Measurements from ENCODE around the gene IKZF1.
A peak's percentile ranks its signal among the peaks of the same experiment; 100 is the strongest.

IKZF1 gene

GRCh38 chr7:50352751-50353150 is 48.2 kb downstream of the IKZF1 start:
- H3K18ac ChIP-seq (ENCODE audit: low read length) = no peak overlapping the region
- no peaks in the 10 kb centered on the region for H3K9me3 ChIP-seq (replicated peaks in 1 of 2; ENCODE audit: control insufficient read depth in 2 of 2, insufficient read depth in 1 of 2, low read depth in 1 of 2, low read length in 2 of 2)
- H3K36me3 ChIP-seq (replicated peaks in 1 of 2; ENCODE audit: control insufficient read depth in 2 of 2, insufficient read depth in 2 of 2, low read length in 2 of 2) = no peaks in the 10 kb centered on the region
- DNase-seq (ENCODE audit: low spot score) = no peak
- no peak overlapping the region for H2BK5ac ChIP-seq (ENCODE audit: low read length)
- no peaks in the 10 kb centered on the region for H3K4me1 ChIP-seq (ENCODE audit: control insufficient read depth in 2 of 2, insufficient read depth in 1 of 2, low read depth in 1 of 2, low read length in 2 of 2)
- no peak overlapping the region for H3K27ac ChIP-seq (replicated peaks; ENCODE audit: low read length)
- H2AK5ac ChIP-seq (ENCODE audit: low read depth, low read length) = no peak overlapping the region
- no peak overlapping the region for H3K9ac ChIP-seq (ENCODE audit: low read depth, low read length, poor library complexity)
- no peak overlapping the region for H3K14ac ChIP-seq (ENCODE audit: low read length)
- H2BK12ac ChIP-seq (ENCODE audit: low read length) = no peak overlapping the region
- H4K8ac ChIP-seq (ENCODE audit: low read depth, low read length) = no peak overlapping the region
- no peaks in the 10 kb centered on the region for H3K27me3 ChIP-seq (ENCODE audit: control insufficient read depth in 3 of 3, insufficient read depth in 3 of 3, low read depth in 1 of 3, low read length in 3 of 3)
- no peak overlapping the region for H3K4me3 ChIP-seq (ENCODE audit: low read length in 2 of 2)
- no peak overlapping the region for H4K91ac ChIP-seq (ENCODE audit: low read depth, low read length, poor library complexity)
- no peak overlapping the region for H3K23ac ChIP-seq (ENCODE audit: low read depth, low read length, poor library complexity)
- H3K4me2 ChIP-seq (ENCODE audit: insufficient read depth, low read length, poor library complexity, severe bottlenecking) = no peak overlapping the region
- no CpG with 5 or more reads among the region's 1 CpG for WGBS, 2 donors (ENCODE audit: extremely low coverage in 2 of 2, insufficient read length in 2 of 2, insufficient replicate concordance in 1 of 2)
- no peak overlapping the region for H2BK15ac ChIP-seq (ENCODE audit: low read length)
- H2BK120ac ChIP-seq (ENCODE audit: low read depth, low read length) = no peak overlapping the region
- H3K79me1 ChIP-seq (ENCODE audit: low read depth, low read length) = no peaks in the 10 kb centered on the region
- H3K4ac ChIP-seq (ENCODE audit: low read length) = no peak overlapping the region
- H2AFZ ChIP-seq (ENCODE audit: low read length) = no peak overlapping the region

DNA sequence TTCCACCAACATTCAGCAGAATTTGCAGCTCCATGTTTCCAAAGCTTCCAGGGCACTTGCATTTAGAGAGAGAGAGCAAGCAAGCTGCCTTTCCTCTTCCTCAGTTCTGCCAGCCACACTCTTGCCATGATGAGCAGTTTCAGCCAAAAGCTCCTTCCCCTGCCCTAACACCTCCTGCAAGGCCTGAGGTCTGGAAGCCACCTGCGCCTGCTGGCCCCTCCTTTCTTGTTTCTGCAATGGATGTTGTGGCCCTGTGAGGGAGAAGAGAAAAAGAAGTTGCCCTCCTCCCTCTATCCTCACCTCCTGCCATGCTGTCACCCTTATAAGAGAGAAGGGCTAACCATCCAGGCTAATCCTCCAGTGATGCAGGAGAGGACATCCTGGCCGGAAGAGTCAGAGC is 48.7 kb downstream of the IKZF1 start:
- Histone ChIP-seq H4K91ac (ENCODE audit: low read depth, low read length, poor library complexity) (no peak overlapping the region), H3K4me3 (ENCODE audit: low read length in 2 of 2) (no peak overlapping the region), H3K4ac (ENCODE audit: low read length) (no peak overlapping the region), H2AFZ (ENCODE audit: low read length) (no peak overlapping the region), H3K4me1 (ENCODE audit: control insufficient read depth in 2 of 2, insufficient read depth in 1 of 2, low read depth in 1 of 2, low read length in 2 of 2) (no peaks in the 10 kb centered on the region), H3K14ac (ENCODE audit: low read length) (no peak overlapping the region), H2BK120ac (ENCODE audit: low read depth, low read length) (no peak overlapping the region), H2BK15ac (ENCODE audit: low read length) (no peak overlapping the region), H3K4me2 (ENCODE audit: insufficient read depth, low read length, poor library complexity, severe bottlenecking) (no peak overlapping the region), H3K9ac (ENCODE audit: low read depth, low read length, poor library complexity) (no peak overlapping the region), H3K9me3 (replicated peaks in 1 of 2; ENCODE audit: control insufficient read depth in 2 of 2, insufficient read depth in 1 of 2, low read depth in 1 of 2, low read length in 2 of 2) (no peaks in the 10 kb centered on the region), H2BK12ac (ENCODE audit: low read length) (no peak overlapping the region), H3K79me1 (ENCODE audit: low read depth, low read length) (no peaks in the 10 kb centered on the region), H3K27me3 (ENCODE audit: control insufficient read depth in 3 of 3, insufficient read depth in 3 of 3, low read depth in 1 of 3, low read length in 3 of 3) (no peaks in the 10 kb centered on the region), H3K18ac (ENCODE audit: low read length) (peak overlapping the region; percentile 5), H3K27ac (replicated peaks; ENCODE audit: low read length) (no peak overlapping the region), H3K36me3 (replicated peaks in 1 of 2; ENCODE audit: control insufficient read depth in 2 of 2, insufficient read depth in 2 of 2, low read length in 2 of 2) (no peaks in the 10 kb centered on the region), H2AK5ac (ENCODE audit: low read depth, low read length) (no peak overlapping the region), H2BK5ac (ENCODE audit: low read length) (no peak overlapping the region), H3K23ac (ENCODE audit: low read depth, low read length, poor library complexity) (peak overlapping the region; percentile 13), H4K8ac (ENCODE audit: low read depth, low read length) (no peak overlapping the region)
- no CpG with 5 or more reads among the region's 2 CpGs for WGBS, 2 donors (ENCODE audit: extremely low coverage in 2 of 2, insufficient read length in 2 of 2, insufficient replicate concordance in 1 of 2)
- DNase-seq (ENCODE audit: low spot score) = no peak

DNA sequence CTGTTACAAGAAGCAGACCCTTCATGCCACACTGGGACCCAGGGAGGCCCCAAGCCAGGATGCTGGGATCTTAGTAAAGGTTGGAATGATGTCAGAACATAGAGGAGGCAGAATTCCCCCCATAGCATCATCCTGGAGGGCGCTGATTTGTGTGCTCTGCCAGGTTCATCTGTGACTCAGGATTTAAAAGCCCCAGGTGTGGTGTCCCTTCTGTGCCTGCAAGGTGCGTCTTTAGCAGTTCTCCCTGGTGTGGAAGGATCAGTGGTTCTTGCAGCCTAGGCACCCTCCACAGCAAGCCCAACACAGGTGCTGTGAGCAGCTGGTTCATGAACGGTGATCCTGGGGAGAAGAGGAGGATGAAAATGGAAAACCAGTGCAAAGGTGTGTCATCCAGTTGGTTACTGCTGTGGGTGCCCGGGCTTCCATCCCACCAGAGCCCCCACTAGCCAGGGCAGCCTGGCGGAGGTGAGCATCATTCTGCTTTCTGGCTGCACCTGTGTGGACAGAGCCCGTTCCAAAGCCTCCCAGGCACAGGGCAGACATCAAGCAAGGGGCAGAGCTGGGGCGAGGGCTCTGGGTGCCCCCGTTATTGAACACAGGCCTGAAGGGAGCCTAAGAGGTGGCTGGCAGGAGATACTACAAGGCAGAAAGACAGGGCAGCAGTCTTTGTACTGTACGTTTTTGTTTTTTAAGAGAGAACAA is 49.5 kb downstream of the IKZF1 start:
- Histone ChIP-seq H3K18ac (ENCODE audit: low read length) (peak overlapping the region; percentile 46), H2AFZ (ENCODE audit: low read length) (no peak overlapping the region), H3K23ac (ENCODE audit: low read depth, low read length, poor library complexity) (no peak overlapping the region), H3K14ac (ENCODE audit: low read length) (no peak overlapping the region), H4K91ac (ENCODE audit: low read depth, low read length, poor library complexity) (no peak overlapping the region), H3K9me3 (replicated peaks in 1 of 2; ENCODE audit: control insufficient read depth in 2 of 2, insufficient read depth in 1 of 2, low read depth in 1 of 2, low read length in 2 of 2) (no peaks in the 10 kb centered on the region), H2BK120ac (ENCODE audit: low read depth, low read length) (no peak overlapping the region), H3K36me3 (replicated peaks in 1 of 2; ENCODE audit: control insufficient read depth in 2 of 2, insufficient read depth in 2 of 2, low read length in 2 of 2) (no peaks in the 10 kb centered on the region), H3K27me3 (ENCODE audit: control insufficient read depth in 3 of 3, insufficient read depth in 3 of 3, low read depth in 1 of 3, low read length in 3 of 3) (no peaks in the 10 kb centered on the region), H3K9ac (ENCODE audit: low read depth, low read length, poor library complexity) (no peak overlapping the region), H2BK15ac (ENCODE audit: low read length) (no peak overlapping the region), H2BK12ac (ENCODE audit: low read length) (peak overlapping the region; percentile 82), H3K4me2 (ENCODE audit: insufficient read depth, low read length, poor library complexity, severe bottlenecking) (no peak overlapping the region), H3K4me3 (ENCODE audit: low read length in 2 of 2) (no peak overlapping the region), H3K4me1 (ENCODE audit: control insufficient read depth in 2 of 2, insufficient read depth in 1 of 2, low read depth in 1 of 2, low read length in 2 of 2) (no peaks in the 10 kb centered on the region), H3K27ac (replicated peaks; ENCODE audit: low read length) (no peak overlapping the region), H3K4ac (ENCODE audit: low read length) (no peak overlapping the region), H2AK5ac (ENCODE audit: low read depth, low read length) (no peak overlapping the region), H3K79me1 (ENCODE audit: low read depth, low read length) (no peaks in the 10 kb centered on the region), H4K8ac (ENCODE audit: low read depth, low read length) (no peak overlapping the region), H2BK5ac (ENCODE audit: low read length) (no peak overlapping the region)
- no CpG with 5 or more reads among the region's 9 CpGs for WGBS, 2 donors (ENCODE audit: extremely low coverage in 2 of 2, insufficient read length in 2 of 2, insufficient replicate concordance in 1 of 2)
- DNase-seq (ENCODE audit: low spot score) = no peak

GRCh38 chr7:50355817-50356178 is 51.3 kb downstream of the IKZF1 start:
- Histone ChIP-seq H2BK15ac (ENCODE audit: low read length) (no peak overlapping the region), H3K4ac (ENCODE audit: low read length) (no peak overlapping the region), H2BK120ac (ENCODE audit: low read depth, low read length) (no peak overlapping the region), H3K18ac (ENCODE audit: low read length) (no peak overlapping the region), H4K91ac (ENCODE audit: low read depth, low read length, poor library complexity) (no peak overlapping the region), H3K36me3 (replicated peaks in 1 of 2; ENCODE audit: control insufficient read depth in 2 of 2, insufficient read depth in 2 of 2, low read length in 2 of 2) (no peaks in the 10 kb centered on the region), H3K9ac (ENCODE audit: low read depth, low read length, poor library complexity) (no peak overlapping the region), H3K4me1 (ENCODE audit: control insufficient read depth in 2 of 2, insufficient read depth in 1 of 2, low read depth in 1 of 2, low read length in 2 of 2) (peaks cover 0 to 10% of the 10 kb centered on the region in 2 donors), H2BK12ac (ENCODE audit: low read length) (no peak overlapping the region), H2AFZ (ENCODE audit: low read length) (no peak overlapping the region), H3K27me3 (ENCODE audit: control insufficient read depth in 3 of 3, insufficient read depth in 3 of 3, low read depth in 1 of 3, low read length in 3 of 3) (no peaks in the 10 kb centered on the region), H2AK5ac (ENCODE audit: low read depth, low read length) (no peak overlapping the region), H2BK5ac (ENCODE audit: low read length) (no peak overlapping the region), H3K4me3 (ENCODE audit: low read length in 2 of 2) (no peak overlapping the region), H3K9me3 (replicated peaks in 1 of 2; ENCODE audit: control insufficient read depth in 2 of 2, insufficient read depth in 1 of 2, low read depth in 1 of 2, low read length in 2 of 2) (no peaks in the 10 kb centered on the region), H3K79me1 (ENCODE audit: low read depth, low read length) (no peaks in the 10 kb centered on the region), H3K14ac (ENCODE audit: low read length) (no peak overlapping the region), H4K8ac (ENCODE audit: low read depth, low read length) (no peak overlapping the region), H3K4me2 (ENCODE audit: insufficient read depth, low read length, poor library complexity, severe bottlenecking) (no peak overlapping the region), H3K27ac (replicated peaks; ENCODE audit: low read length) (no peak overlapping the region), H3K23ac (ENCODE audit: low read depth, low read length, poor library complexity) (no peak overlapping the region)
- no CpG with 5 or more reads among the region's 9 CpGs for WGBS, 2 donors (ENCODE audit: extremely low coverage in 2 of 2, insufficient read length in 2 of 2, insufficient replicate concordance in 1 of 2)
- DNase-seq (ENCODE audit: low spot score) = no peak
